ENCODE measurements around the gene GOSR1.
"Not testable (repeated sequence)": the region's sequence is repeated elsewhere in the genome, so short reads cannot be mapped to it uniquely, and the experiment has no call there.

Gene GOSR1

DNA sequence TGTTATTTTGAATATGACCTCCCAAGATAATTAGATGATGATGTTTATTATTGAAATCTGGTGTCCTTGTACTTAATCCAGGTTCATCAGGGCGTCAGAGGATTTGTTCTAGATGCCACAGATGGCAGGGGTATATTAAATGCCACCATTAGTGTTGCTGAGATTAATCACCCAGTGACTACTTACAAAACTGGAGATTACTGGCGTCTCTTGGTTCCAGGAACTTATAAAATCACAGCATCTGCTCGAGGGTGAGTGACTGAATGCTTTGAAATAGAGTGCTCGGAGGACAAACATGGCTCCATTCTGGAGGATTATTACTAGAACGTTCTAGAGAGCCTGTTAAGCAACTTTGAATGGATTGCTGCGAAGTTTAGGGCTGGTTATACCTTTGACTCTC is 33.5 kb upstream of the GOSR1 start:
- Histone ChIP-seq H3K4me3 (ENCODE audit: low read depth, low read length) (no peak overlapping the region), H3K9me3 (ENCODE audit: control insufficient read depth, insufficient read depth, low read depth, low read length) (no peaks in the 10 kb centered on the region), H3K4me1 (ENCODE audit: control insufficient read depth, insufficient read depth, low read length) (no peaks in the 10 kb centered on the region), H3K36me3 (ENCODE audit: control insufficient read depth in 2 of 2, insufficient read depth in 1 of 2, low read length in 2 of 2) (peaks cover 32 to 43% of the 10 kb centered on the region in 2 experiments), H3K27ac (ENCODE audit: extremely low read depth, low read depth, low read length) (no peak overlapping the region)
- CTCF ChIA-PET = no interaction called here
- no peak for TF ChIP-seq ZNF624 (tag by site-specific recombination; IDR thresholded peaks at IDR 0.05)
- TF ChIP-seq, protein P1, sequence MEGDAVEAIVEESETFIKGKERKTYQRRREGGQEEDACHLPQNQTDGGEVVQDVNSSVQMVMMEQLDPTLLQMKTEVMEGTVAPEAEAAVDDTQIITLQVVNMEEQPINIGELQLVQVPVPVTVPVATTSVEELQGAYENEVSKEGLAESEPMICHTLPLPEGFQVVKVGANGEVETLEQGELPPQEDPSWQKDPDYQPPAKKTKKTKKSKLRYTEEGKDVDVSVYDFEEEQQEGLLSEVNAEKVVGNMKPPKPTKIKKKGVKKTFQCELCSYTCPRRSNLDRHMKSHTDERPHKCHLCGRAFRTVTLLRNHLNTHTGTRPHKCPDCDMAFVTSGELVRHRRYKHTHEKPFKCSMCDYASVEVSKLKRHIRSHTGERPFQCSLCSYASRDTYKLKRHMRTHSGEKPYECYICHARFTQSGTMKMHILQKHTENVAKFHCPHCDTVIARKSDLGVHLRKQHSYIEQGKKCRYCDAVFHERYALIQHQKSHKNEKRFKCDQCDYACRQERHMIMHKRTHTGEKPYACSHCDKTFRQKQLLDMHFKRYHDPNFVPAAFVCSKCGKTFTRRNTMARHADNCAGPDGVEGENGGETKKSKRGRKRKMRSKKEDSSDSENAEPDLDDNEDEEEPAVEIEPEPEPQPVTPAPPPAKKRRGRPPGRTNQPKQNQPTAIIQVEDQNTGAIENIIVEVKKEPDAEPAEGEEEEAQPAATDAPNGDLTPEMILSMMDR (tag by site-specific recombination; IDR thresholded peaks at IDR 0.05) = no peak
- TF ChIP-seq, protein P2, sequence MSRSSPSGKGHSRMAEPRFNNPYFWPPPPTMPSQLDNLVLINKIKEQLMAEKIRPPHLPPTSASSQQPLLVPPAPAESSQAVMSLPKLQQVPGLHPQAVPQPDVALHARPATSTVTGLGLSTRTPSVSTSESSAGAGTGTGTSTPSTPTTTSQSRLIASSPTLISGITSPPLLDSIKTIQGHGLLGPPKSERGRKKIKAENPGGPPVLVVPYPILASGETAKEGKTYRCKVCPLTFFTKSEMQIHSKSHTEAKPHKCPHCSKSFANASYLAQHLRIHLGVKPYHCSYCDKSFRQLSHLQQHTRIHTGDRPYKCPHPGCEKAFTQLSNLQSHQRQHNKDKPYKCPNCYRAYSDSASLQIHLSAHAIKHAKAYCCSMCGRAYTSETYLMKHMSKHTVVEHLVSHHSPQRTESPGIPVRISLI (tag by site-specific recombination; IDR thresholded peaks at IDR 0.05) = no peak
- TF ChIP-seq, protein P3, sequence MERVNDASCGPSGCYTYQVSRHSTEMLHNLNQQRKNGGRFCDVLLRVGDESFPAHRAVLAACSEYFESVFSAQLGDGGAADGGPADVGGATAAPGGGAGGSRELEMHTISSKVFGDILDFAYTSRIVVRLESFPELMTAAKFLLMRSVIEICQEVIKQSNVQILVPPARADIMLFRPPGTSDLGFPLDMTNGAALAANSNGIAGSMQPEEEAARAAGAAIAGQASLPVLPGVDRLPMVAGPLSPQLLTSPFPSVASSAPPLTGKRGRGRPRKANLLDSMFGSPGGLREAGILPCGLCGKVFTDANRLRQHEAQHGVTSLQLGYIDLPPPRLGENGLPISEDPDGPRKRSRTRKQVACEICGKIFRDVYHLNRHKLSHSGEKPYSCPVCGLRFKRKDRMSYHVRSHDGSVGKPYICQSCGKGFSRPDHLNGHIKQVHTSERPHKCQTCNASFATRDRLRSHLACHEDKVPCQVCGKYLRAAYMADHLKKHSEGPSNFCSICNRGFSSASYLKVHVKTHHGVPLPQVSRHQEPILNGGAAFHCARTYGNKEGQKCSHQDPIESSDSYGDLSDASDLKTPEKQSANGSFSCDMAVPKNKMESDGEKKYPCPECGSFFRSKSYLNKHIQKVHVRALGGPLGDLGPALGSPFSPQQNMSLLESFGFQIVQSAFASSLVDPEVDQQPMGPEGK (tag by site-specific recombination; IDR thresholded peaks at IDR 0.05) = no peak
- TF ChIP-seq, protein P4, sequence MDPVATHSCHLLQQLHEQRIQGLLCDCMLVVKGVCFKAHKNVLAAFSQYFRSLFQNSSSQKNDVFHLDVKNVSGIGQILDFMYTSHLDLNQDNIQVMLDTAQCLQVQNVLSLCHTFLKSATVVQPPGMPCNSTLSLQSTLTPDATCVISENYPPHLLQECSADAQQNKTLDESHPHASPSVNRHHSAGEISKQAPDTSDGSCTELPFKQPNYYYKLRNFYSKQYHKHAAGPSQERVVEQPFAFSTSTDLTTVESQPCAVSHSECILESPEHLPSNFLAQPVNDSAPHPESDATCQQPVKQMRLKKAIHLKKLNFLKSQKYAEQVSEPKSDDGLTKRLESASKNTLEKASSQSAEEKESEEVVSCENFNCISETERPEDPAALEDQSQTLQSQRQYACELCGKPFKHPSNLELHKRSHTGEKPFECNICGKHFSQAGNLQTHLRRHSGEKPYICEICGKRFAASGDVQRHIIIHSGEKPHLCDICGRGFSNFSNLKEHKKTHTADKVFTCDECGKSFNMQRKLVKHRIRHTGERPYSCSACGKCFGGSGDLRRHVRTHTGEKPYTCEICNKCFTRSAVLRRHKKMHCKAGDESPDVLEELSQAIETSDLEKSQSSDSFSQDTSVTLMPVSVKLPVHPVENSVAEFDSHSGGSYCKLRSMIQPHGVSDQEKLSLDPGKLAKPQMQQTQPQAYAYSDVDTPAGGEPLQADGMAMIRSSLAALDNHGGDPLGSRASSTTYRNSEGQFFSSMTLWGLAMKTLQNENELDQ (tag by site-specific recombination; IDR thresholded peaks at IDR 0.05; ENCODE audit: low read depth) = no peak
- TF ChIP-seq ZNF133 (tag by site-specific recombination; IDR thresholded peaks at IDR 0.05) = no peak
- TF ChIP-seq ZEB2 (tag by site-specific recombination; IDR thresholded peaks at IDR 0.05) = no peak
- no peak for TF ChIP-seq FEZF1 (tag by site-specific recombination; IDR thresholded peaks at IDR 0.05)
- TF ChIP-seq, protein P5, sequence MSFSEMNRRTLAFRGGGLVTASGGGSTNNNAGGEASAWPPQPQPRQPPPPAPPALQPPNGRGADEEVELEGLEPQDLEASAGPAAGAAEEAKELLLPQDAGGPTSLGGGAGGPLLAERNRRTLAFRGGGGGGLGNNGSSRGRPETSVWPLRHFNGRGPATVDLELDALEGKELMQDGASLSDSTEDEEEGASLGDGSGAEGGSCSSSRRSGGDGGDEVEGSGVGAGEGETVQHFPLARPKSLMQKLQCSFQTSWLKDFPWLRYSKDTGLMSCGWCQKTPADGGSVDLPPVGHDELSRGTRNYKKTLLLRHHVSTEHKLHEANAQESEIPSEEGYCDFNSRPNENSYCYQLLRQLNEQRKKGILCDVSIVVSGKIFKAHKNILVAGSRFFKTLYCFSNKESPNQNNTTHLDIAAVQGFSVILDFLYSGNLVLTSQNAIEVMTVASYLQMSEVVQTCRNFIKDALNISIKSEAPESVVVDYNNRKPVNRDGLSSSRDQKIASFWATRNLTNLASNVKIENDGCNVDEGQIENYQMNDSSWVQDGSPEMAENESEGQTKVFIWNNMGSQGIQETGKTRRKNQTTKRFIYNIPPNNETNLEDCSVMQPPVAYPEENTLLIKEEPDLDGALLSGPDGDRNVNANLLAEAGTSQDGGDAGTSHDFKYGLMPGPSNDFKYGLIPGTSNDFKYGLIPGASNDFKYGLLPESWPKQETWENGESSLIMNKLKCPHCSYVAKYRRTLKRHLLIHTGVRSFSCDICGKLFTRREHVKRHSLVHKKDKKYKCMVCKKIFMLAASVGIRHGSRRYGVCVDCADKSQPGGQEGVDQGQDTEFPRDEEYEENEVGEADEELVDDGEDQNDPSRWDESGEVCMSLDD (tag by site-specific recombination; IDR thresholded peaks at IDR 0.05) = no peak
- TF ChIP-seq, protein P6, sequence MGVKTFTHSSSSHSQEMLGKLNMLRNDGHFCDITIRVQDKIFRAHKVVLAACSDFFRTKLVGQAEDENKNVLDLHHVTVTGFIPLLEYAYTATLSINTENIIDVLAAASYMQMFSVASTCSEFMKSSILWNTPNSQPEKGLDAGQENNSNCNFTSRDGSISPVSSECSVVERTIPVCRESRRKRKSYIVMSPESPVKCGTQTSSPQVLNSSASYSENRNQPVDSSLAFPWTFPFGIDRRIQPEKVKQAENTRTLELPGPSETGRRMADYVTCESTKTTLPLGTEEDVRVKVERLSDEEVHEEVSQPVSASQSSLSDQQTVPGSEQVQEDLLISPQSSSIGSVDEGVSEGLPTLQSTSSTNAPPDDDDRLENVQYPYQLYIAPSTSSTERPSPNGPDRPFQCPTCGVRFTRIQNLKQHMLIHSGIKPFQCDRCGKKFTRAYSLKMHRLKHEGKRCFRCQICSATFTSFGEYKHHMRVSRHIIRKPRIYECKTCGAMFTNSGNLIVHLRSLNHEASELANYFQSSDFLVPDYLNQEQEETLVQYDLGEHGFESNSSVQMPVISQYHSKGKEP (tag by site-specific recombination; IDR thresholded peaks at IDR 0.05) = no peak
- no peak for TF ChIP-seq ZNF600 (tag by site-specific recombination; IDR thresholded peaks at IDR 0.05)
- POLR2A ChIA-PET = no interaction called here

DNA sequence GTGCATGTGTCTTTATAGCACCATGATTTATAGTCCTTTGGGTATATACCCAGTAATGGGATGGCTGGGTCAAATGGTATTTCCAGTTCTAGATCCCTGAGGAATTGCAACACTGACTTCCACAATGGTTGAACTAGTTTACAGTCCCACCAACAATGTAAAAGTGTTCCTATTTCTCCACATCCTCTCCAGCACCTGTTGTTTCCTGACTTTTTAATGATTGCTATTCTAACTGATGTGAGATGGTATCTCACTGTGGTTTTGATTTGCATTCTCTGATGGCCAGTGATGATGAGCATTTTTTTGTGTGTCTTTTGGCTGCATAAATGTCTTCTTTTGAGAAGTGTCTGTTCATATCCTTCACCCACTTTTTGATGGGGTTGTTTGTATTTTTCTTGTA is 30.6 kb upstream of the GOSR1 start:
- POLR2A ChIA-PET; CTCF ChIA-PET; H3K27ac ChIP-seq (ENCODE audit: extremely low read depth, low read depth, low read length); H3K9me3 ChIP-seq (ENCODE audit: control insufficient read depth, insufficient read depth, low read depth, low read length); H3K4me1 ChIP-seq (ENCODE audit: control insufficient read depth, insufficient read depth, low read length); H3K4me3 ChIP-seq (ENCODE audit: low read depth, low read length): not testable (repeated sequence)
- 0 out of 2 replicates have a peak, but pooled peaks have one; percentile 19 for TF ChIP-seq SCRT1 (tag by site-specific recombination; IDR thresholded peaks at IDR 0.05; ENCODE audit: borderline replicate concordance)
- TF ChIP-seq ZNF184 (tag by site-specific recombination; IDR thresholded peaks at IDR 0.05) = peak; percentile 93
- TF ChIP-seq SCRT2 (tag by site-specific recombination; IDR thresholded peaks at IDR 0.05) = peak; percentile 72
- peaks cover 55 to 57% of the 10 kb centered on the region in 2 experiments for H3K36me3 ChIP-seq (ENCODE audit: control insufficient read depth in 2 of 2, insufficient read depth in 1 of 2, low read length in 2 of 2)

Measured in HEK293 (cell line).